Common myeloid progenitor, CD34-positive (primary cell): ENCODE data around the gene TBC1D2.

Experiments
- CTCF ChIA-PET: fragments of 350-600 bp; sonication (Branson Sonifier 250); formaldehyde crosslinking; loops from one replicate; lab custom pipeline; 2021; ENCODE audit warnings: antibody characterized with exemption; lab: Charles Lee
- POLR2A ChIA-PET: fragments of 350-600 bp; sonication (Branson Sonifier 250); formaldehyde crosslinking; loops from one replicate; lab custom pipeline; 2021; ENCODE audit warnings: antibody characterized with exemption; lab: Charles Lee
- DNase-seq, 3 donors: peaks; one replicate each; pipeline versions ENCODE4 v3.0.0 to v3.0.0-alpha.2; 2013
- H3K27ac ChIP-seq, 2 experiments: 1 replicate in 1 of 2; 2 replicates in 1 of 2; pipeline ENCODE4 v1.7.0; 2013; ENCODE audit warnings: inconsistent platforms in 2 of 2, low read length in 2 of 2, mild to moderate bottlenecking in 2 of 2, low read depth in 1 of 2, moderate library complexity in 1 of 2; ENCODE audit not compliant: severe bottlenecking in 2 of 2, insufficient read depth in 1 of 2, poor library complexity in 1 of 2
- H3K27me3 ChIP-seq, 5 experiments: replicated peaks in 2 of 5; 1 replicate in 3 of 5; 2 replicates in 2 of 5; pipeline versions ENCODE4 v1.6.1 to v1.7.0; 2013; ENCODE audit warnings: low read length in 4 of 5, mild to moderate bottlenecking in 2 of 5, moderate library complexity in 2 of 5, inconsistent platforms in 1 of 5; ENCODE audit not compliant: insufficient read depth in 5 of 5, control insufficient read depth in 4 of 5
- H3K36me3 ChIP-seq, 4 experiments: 1 replicate in 2 of 4; 2 replicates in 2 of 4; pipeline versions ENCODE4 v1.6.1 to v1.7.0; 2013; ENCODE audit warnings: low read length in 3 of 4, control low read depth in 1 of 4, mild to moderate bottlenecking in 1 of 4; ENCODE audit not compliant: control insufficient read depth in 4 of 4, insufficient read depth in 4 of 4
- H3K4me1 ChIP-seq, 4 experiments: 1 replicate in 3 of 4; 2 replicates in 1 of 4; pipeline versions ENCODE4 v1.6.1 to v1.7.1; 2013; ENCODE audit warnings: low read length in 3 of 4, mild to moderate bottlenecking in 3 of 4, control low read depth in 1 of 4, inconsistent platforms in 1 of 4, moderate library complexity in 1 of 4; ENCODE audit not compliant: control insufficient read depth in 4 of 4, insufficient read depth in 4 of 4; ENCODE audit errors: control extremely low read depth in 1 of 4
- H3K4me3 ChIP-seq, 7 experiments: 1 replicate in 4 of 7; 2 replicates in 3 of 7; pipeline versions ENCODE4 v1.5.1 to v1.7.0; 2013; ENCODE audit warnings: mild to moderate bottlenecking in 7 of 7, low read length in 6 of 7, moderate library complexity in 6 of 7, inconsistent platforms in 2 of 7, low read depth in 2 of 7, control low read depth in 1 of 7; ENCODE audit not compliant: insufficient read depth in 4 of 7, control insufficient read depth in 1 of 7; ENCODE audit errors: extremely low read depth in 1 of 7
- H3K9me3 ChIP-seq, 5 experiments: 1 replicate in 4 of 5; 2 replicates in 1 of 5; pipeline versions ENCODE4 v1.6.1 to v1.7.1; 2013; ENCODE audit warnings: low read length in 4 of 5, mild to moderate bottlenecking in 2 of 5, inconsistent platforms in 1 of 5, low read depth in 1 of 5, moderate library complexity in 1 of 5; ENCODE audit not compliant: control insufficient read depth in 4 of 5, insufficient read depth in 2 of 5; ENCODE audit errors: control extremely low read depth in 1 of 5
- WGBS: methylation state at CpG from one replicate; pipeline ENCODE4 v1.1.5; 2013; ENCODE audit not compliant: insufficient coverage; 5-methylcytosine and 5-hydroxymethylcytosine counted together

Gene TBC1D2

GRCh38 chr9:98263482-98264357 is 8.3 kb upstream of the TBC1D2 start:
- 0% methylated on average over 3 of the region's 8 CpGs for WGBS
- Histone ChIP-seq H3K27me3 (no peaks in the 10 kb centered on the region), H3K36me3 (no peaks in the 10 kb centered on the region), H3K4me1 (no peaks in the 10 kb centered on the region), H3K9me3 (no peaks in the 10 kb centered on the region), H3K27ac (no peak overlapping the region), H3K4me3 (no peak overlapping the region)
- POLR2A ChIA-PET: no interaction called here
- peak; percentile 77 to 92 (median 89) for DNase-seq
- CTCF ChIA-PET: interaction anchor here (0.6 to 4.4 kb wide), 13 partner anchors 8 to 306 kb away, joined by 3 to 52 read pairs (median 4); partner anchors contain the start of genes TBC1D2 and TRIM14

GRCh38 chr9:98263080-98263479 is 7.6 kb upstream of the TBC1D2 start:
- H3K4me1 ChIP-seq: no peaks in the 10 kb centered on the region
- no peaks in the 10 kb centered on the region for H3K9me3 ChIP-seq
- ChIA-PET CTCF (interaction anchor here (0.8 to 4.4 kb wide), 12 partner anchors 25 to 374 kb away, joined by 3 to 52 read pairs (median 4); partner anchors contain the start of gene TRIM14), POLR2A (no interaction called here)
- no peak overlapping the region for H3K4me3 ChIP-seq
- no peaks in the 10 kb centered on the region for H3K36me3 ChIP-seq
- no peak overlapping the region for H3K27ac ChIP-seq
- no CpG with 5 or more reads among the region's 1 CpG for WGBS
- DNase-seq: no peak
- no peaks in the 10 kb centered on the region for H3K27me3 ChIP-seq

GRCh38 chr9:98262056-98262455 is 6.6 kb upstream of the TBC1D2 start:
- Histone ChIP-seq H3K27ac (no peak overlapping the region), H3K27me3 (no peaks in the 10 kb centered on the region), H3K36me3 (no peaks in the 10 kb centered on the region), H3K4me1 (peaks cover 0 to 3% (median 3%) of the 10 kb centered on the region in 4 experiments), H3K4me3 (no peak overlapping the region), H3K9me3 (no peaks in the 10 kb centered on the region)
- no peak for DNase-seq
- ChIA-PET CTCF (interaction anchor here (1.1 to 4.4 kb wide), 5 partner anchors 55 to 373 kb away, joined by 3 to 52 read pairs (median 3); no protein-coding TSS in a partner anchor), POLR2A (no interaction called here)
- WGBS: 83% methylated on average over 2 of the region's 3 CpGs

GRCh38 chr9:98260635-98261034 is 5.2 kb upstream of the TBC1D2 start:
- WGBS: 96% methylated on average over 4 of the region's 5 CpGs
- CTCF ChIA-PET: interaction anchor here (1.8 kb wide), 1 partner anchor 37 kb away, joined by 7 read pairs; no protein-coding TSS in a partner anchor

GRCh38 chr9:98259791-98260190 is 4.3 kb upstream of the TBC1D2 start:
- WGBS: no CpG with 5 or more reads among the region's 3 CpGs
- POLR2A ChIA-PET: no interaction called here

More at GRCh38 chr9:98260635-98261034, 5.2 kb upstream of the TBC1D2 start:
- peaks cover 2 to 11% (median 5%) of the 10 kb centered on the region in 4 experiments for H3K4me1 ChIP-seq
- POLR2A ChIA-PET: no interaction called here
- no peak for DNase-seq
- H3K4me3 ChIP-seq: no peak overlapping the region
- no peaks in the 10 kb centered on the region for H3K9me3 ChIP-seq
- H3K36me3 ChIP-seq: no peaks in the 10 kb centered on the region
- no peak overlapping the region for H3K27ac ChIP-seq
- no peaks in the 10 kb centered on the region for H3K27me3 ChIP-seq

GRCh38 chr9:98256756-98257155 is 1.3 kb upstream of the TBC1D2 start:
- CTCF ChIA-PET: interaction anchor here (0.6 to 3.2 kb wide), 12 partner anchors 9 to 183 kb away, joined by 3 to 13 read pairs (median 6); no protein-coding TSS in a partner anchor
- POLR2A ChIA-PET: interaction anchor here (0.6 to 1.5 kb wide), 5 partner anchors 9 to 564 kb away, joined by 3 to 14 read pairs (median 4); no protein-coding TSS in a partner anchor
- peak overlapping the region; percentile 66 to 88 for H3K27ac ChIP-seq
- peaks cover 6 to 30% (median 26%) of the 10 kb centered on the region in 4 experiments for H3K4me1 ChIP-seq
- peak overlapping the region; percentile 87 to 97 (median 94) for H3K4me3 ChIP-seq
- peak; percentile 35 to 72 (median 69) for DNase-seq
- H3K27me3 ChIP-seq: peaks cover 0 to 4% (median 0%) of the 10 kb centered on the region in 5 experiments
- H3K36me3 ChIP-seq: peaks cover 0 to 7% (median 3%) of the 10 kb centered on the region in 4 experiments
- WGBS: 0% methylated on average over 4 of the region's 12 CpGs
- H3K9me3 ChIP-seq: no peaks in the 10 kb centered on the region

More at GRCh38 chr9:98259791-98260190, 4.3 kb upstream of the TBC1D2 start:
- H3K27me3 ChIP-seq: peaks cover 0 to 3% (median 0%) of the 10 kb centered on the region in 5 experiments
- CTCF ChIA-PET: interaction anchor here (0.9 to 1.8 kb wide), 5 partner anchors 19 to 141 kb away, joined by 3 to 7 read pairs (median 5); partner anchors contain the start of gene TRIM14
- H3K4me1 ChIP-seq: peaks cover 2 to 17% (median 7%) of the 10 kb centered on the region in 4 experiments
- H3K27ac ChIP-seq: no peak overlapping the region
- no peaks in the 10 kb centered on the region for H3K9me3 ChIP-seq
- no peak for DNase-seq
- no peaks in the 10 kb centered on the region for H3K36me3 ChIP-seq
- H3K4me3 ChIP-seq: no peak overlapping the region
